A673 (cell line): ENCODE results near the gene AVPR1B. TPM values are rescaled to one million over a fixed set of nuclear protein-coding genes. Genes with fewer than 3 reads are reported as not detected.

Experiments
- BruUV-seq: library from RNA; stranded (reverse); fragments of 400-500 nt; replicated peaks from 2 replicates; lab custom pipeline; 2021; lab: Mats Ljungman, UMichigan
- CTCF ChIA-PET: fragments of 300-600 bp; sonication (Branson Sonifier 250); formaldehyde crosslinking; loops from one replicate; lab custom pipeline; 2022; ENCODE audit warnings: antibody characterized with exemption; lab: Charles Lee
- POLR2A ChIA-PET: fragments of 300-600 bp; sonication (Branson Sonifier 250); formaldehyde crosslinking; loops from one replicate; lab custom pipeline; 2022; ENCODE audit warnings: antibody characterized with exemption; ENCODE audit not compliant: low non-redundant PET; lab: Charles Lee
- DNase-seq: peaks from one replicate; pipeline ENCODE4 v3.0.0-alpha.2; 2015; ENCODE audit warnings: low spot score
- H3K27ac ChIP-seq: fragments of 200-600 bp; sonication (generic); 2 replicates; pipeline ENCODE4 v1.5.1; 2016; ENCODE audit warnings: mixed run types, low read depth, mild to moderate bottlenecking, mixed read lengths, antibody characterized with exemption, low read length; ENCODE audit not compliant: poor library complexity, severe bottlenecking
- H3K27me3 ChIP-seq: fragments of 200-600 bp; sonication (generic); replicated peaks from 2 replicates; pipeline ENCODE4 v1.6.1; 2017; ENCODE audit warnings: mixed run types, low read depth, mild to moderate bottlenecking, mixed read lengths, antibody characterized with exemption, low read length; ENCODE audit not compliant: insufficient read depth, poor library complexity
- H3K36me3 ChIP-seq: fragments of 200-600 bp; sonication (generic); 2 replicates; pipeline ENCODE4 v1.6.1; 2016; ENCODE audit warnings: mixed run types, mild to moderate bottlenecking, mixed read lengths, antibody characterized with exemption, low read length; ENCODE audit not compliant: insufficient read depth, poor library complexity, severe bottlenecking
- H3K4me1 ChIP-seq: fragments of 200-600 bp; sonication (generic); 2 replicates; pipeline ENCODE4 v1.6.1; 2017; ENCODE audit warnings: mixed run types, mild to moderate bottlenecking, mixed read lengths, antibody characterized with exemption, low read length; ENCODE audit not compliant: insufficient read depth, poor library complexity, severe bottlenecking
- H3K4me3 ChIP-seq: fragments of 200-600 bp; sonication (generic); 2 replicates; pipeline ENCODE4 v1.5.1; 2016; ENCODE audit warnings: low read depth, mixed run types, mild to moderate bottlenecking, mixed read lengths, low read length; ENCODE audit not compliant: poor library complexity, severe bottlenecking
- H3K9me3 ChIP-seq: fragments of 200-600 bp; sonication (generic); 2 replicates; pipeline ENCODE4 v1.6.1; 2016; ENCODE audit warnings: mixed run types, low read depth, mild to moderate bottlenecking, mixed read lengths, antibody characterized with exemption, low read length; ENCODE audit not compliant: poor library complexity, severe bottlenecking
- CTCF ChIP-seq: fragments of 300-800, 200-600 bp; sonication (generic); conservative IDR thresholded peaks from 2 replicates; pipeline ENCODE4 v1.5.1; 2017; ENCODE audit warnings: low read depth, mild to moderate bottlenecking, antibody characterized with exemption, low read length, moderate library complexity, mixed read lengths
- EZH2 ChIP-seq: fragments of 200-600 bp; sonication (generic); IDR thresholded peaks from 2 replicates; pipeline ENCODE4 v1.6.1; 2017; ENCODE audit warnings: borderline replicate concordance, low read depth, mild to moderate bottlenecking, mixed read lengths, antibody characterized with exemption, low read length; ENCODE audit not compliant: poor library complexity, severe bottlenecking
- intact Hi-C: fragments of 100-400 bp; cut with micrococcal nuclease; formaldehyde crosslinking; loops from one replicate; pipeline ENCODE4 v1.10.0; 2022; ENCODE audit not compliant: unreplicated experiment
- total RNA-seq: library from RNA; stranded (reverse); gene quantifications from 2 replicates; pipeline ENCODE4 v1.2.3, GENCODE V29; 2021

AVPR1B gene
- total RNA-seq, 1 experiment from 2014 or later = not detected

- TF ChIP-seq CTCF (no peak), EZH2 (no peak)
- Histone ChIP-seq H3K27me3 (no peaks in the 10 kb centered on the region), H3K4me3 (no peak overlapping the region), H3K27ac (no peak overlapping the region), H3K36me3 (no peaks in the 10 kb centered on the region), H3K9me3 (no peaks in the 10 kb centered on the region), H3K4me1 (no peaks in the 10 kb centered on the region)
- DNase-seq = no peak
- POLR2A ChIA-PET = interaction anchor here (0.5 kb wide), 1 partner anchor 50 kb away, joined by 3 read pairs; no protein-coding TSS in a partner anchor
- CTCF ChIA-PET = interaction anchor here (1.0 to 2.7 kb wide), 3 partner anchors 11 to 447 kb away, joined by 3 to 47 read pairs (median 6); no protein-coding TSS in a partner anchor
- BruUV-seq = no TSS peak
- intact Hi-C loops = loop anchor here (5.0 kb wide), 1 partner anchor 313 kb away; no protein-coding TSS in a partner anchor
These were observed 11.7 kb downstream of the AVPR1B start for GRCh38 chr1:206105464-206105995.

GRCh38 chr1:206103979-206104378 is 13.2 kb downstream of the AVPR1B start:
- H3K4me1 ChIP-seq = no peaks in the 10 kb centered on the region
- H3K9me3 ChIP-seq = no peaks in the 10 kb centered on the region
- DNase-seq = no peak
- intact Hi-C loops = no loop called here
- CTCF ChIA-PET = no interaction called here
- H3K27me3 ChIP-seq = no peaks in the 10 kb centered on the region
- POLR2A ChIA-PET = no interaction called here
- H3K27ac ChIP-seq = no peak overlapping the region
- no peak overlapping the region for H3K4me3 ChIP-seq
- BruUV-seq = no TSS peak
- no peaks in the 10 kb centered on the region for H3K36me3 ChIP-seq
- no peak for TF ChIP-seq EZH2
- no peak for TF ChIP-seq CTCF

- TF ChIP-seq EZH2 (no peak), CTCF (no peak)
- no peaks in the 10 kb centered on the region for H3K9me3 ChIP-seq
- no peaks in the 10 kb centered on the region for H3K4me1 ChIP-seq
- no peaks in the 10 kb centered on the region for H3K27me3 ChIP-seq
- BruUV-seq = no TSS peak
- no peak overlapping the region for H3K4me3 ChIP-seq
- DNase-seq = no peak
- no peaks in the 10 kb centered on the region for H3K36me3 ChIP-seq
- CTCF ChIA-PET = no interaction called here
- H3K27ac ChIP-seq = no peak overlapping the region
- intact Hi-C loops = no loop called here
- POLR2A ChIA-PET = no interaction called here
These were observed 14.8 kb downstream of the AVPR1B start for GRCh38 chr1:206102292-206102936.
